Measurements from ENCODE around the gene WHAMM. TPM values are rescaled to one million over a fixed set of nuclear protein-coding genes. Genes with fewer than 3 reads are reported as not detected.
"Not testable (repeated sequence)": the region's sequence is repeated elsewhere in the genome, so short reads cannot be mapped to it uniquely, and the experiment has no call there.

WHAMM gene, protein sequence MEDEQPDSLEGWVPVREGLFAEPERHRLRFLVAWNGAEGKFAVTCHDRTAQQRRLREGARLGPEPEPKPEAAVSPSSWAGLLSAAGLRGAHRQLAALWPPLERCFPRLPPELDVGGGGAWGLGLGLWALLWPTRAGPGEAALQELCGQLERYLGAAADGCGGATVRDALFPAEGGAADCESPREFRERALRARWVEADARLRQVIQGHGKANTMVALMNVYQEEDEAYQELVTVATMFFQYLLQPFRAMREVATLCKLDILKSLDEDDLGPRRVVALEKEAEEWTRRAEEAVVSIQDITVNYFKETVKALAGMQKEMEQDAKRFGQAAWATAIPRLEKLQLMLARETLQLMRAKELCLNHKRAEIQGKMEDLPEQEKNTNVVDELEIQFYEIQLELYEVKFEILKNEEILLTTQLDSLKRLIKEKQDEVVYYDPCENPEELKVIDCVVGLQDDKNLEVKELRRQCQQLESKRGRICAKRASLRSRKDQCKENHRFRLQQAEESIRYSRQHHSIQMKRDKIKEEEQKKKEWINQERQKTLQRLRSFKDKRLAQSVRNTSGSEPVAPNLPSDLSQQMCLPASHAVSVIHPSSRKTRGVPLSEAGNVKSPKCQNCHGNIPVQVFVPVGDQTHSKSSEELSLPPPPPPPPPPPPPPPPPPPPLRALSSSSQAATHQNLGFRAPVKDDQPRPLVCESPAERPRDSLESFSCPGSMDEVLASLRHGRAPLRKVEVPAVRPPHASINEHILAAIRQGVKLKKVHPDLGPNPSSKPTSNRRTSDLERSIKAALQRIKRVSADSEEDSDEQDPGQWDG
- polyA plus RNA-seq (2013, experiment 1 of 2; ENCODE audit: insufficient read length): 4.2 TPM
- 6.7 TPM for polyA plus RNA-seq (2013, experiment 2 of 2; ENCODE audit: insufficient read length)

DNA sequence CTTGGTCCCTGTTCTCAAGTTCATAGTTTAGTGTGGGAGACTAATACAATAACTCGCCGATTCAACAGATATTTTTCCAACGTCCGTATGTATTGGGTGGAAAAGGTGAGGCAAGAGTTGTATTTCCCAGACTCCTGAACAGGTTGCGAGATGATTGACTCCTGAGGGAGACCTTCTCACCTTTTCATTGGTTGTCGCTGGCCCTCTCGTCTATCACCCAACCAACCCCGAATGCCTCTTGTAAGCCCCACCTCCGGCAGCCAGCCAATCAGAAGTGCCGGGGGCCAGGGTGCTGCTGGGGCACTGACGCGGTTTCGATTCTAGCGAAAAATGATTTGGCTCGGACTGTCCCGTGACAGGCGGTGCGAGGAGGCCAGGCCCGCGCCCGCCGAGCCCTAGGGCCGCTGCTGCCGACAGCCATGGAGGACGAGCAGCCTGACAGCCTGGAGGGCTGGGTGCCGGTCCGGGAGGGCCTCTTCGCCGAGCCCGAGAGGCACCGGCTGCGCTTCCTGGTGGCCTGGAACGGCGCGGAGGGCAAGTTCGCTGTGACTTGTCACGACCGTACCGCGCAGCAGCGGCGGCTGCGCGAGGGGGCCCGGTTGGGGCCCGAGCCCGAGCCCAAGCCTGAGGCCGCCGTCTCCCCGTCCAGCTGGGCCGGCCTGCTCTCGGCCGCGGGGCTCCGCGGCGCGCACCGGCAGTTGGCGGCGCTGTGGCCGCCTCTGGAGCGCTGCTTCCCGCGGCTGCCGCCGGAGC is at the start of gene WHAMM:
Gene WHAMM (plus strand): TSS at position 321 of the 753 bp plus-strand sequence. CDS start 99 bp downstream, at position 420.
- peak; percentile 99 for DNase-seq

DNA sequence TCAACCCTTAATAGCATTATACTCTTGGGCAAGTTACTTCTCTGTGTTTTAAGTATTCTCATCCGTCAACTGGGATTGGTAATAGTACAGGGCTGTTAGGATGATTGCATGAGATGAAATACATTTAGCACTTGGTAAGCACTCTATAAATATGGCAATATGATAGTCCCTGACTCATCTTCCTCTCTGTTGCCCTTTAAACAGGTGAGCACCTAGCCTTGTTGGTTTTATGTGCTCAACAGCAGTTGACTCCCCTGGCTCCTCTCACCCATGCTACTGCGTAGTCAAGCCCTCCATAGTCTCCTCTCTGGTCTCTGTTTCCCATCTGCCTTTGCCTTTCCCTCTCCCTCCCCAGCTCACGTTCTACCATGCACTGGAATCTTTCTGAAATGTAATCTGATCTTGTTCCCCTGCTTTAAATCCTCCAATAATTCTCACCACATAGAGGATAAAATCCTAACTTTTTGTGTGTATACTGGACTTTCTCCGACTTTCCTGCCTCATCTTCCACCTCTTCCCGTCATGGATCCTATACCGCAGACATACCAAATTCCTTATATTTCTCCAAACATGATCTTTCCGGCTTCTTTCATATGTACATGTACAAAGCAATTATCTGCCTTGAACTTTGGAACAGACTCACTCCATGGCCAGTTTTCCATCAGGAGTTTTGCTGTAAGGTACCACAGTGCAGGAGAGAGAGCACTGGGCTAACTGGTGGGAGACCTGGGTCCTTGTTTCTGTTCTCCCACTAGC is 45.9 kb upstream of the WHAMM start:
- DNase-seq: no peak

DNA sequence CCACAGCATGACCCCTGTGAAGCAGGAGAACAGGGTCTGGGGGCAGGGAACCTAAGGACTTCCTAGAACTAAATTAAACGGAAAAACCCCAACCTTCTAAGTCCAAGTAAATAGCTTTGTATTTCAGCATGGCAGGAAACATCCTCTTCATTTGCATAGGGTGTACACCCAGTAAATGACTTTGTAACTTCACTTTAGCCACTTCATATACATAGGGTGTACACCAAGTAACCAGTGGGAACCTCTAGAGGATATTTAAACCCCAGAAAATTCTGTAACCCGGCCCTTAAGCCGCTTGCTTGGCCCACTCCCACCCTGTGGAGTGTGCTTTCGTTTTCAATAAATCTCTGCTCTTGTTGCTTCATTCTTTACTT is 45.3 kb upstream of the WHAMM start:
- DNase-seq: no peak

DNA sequence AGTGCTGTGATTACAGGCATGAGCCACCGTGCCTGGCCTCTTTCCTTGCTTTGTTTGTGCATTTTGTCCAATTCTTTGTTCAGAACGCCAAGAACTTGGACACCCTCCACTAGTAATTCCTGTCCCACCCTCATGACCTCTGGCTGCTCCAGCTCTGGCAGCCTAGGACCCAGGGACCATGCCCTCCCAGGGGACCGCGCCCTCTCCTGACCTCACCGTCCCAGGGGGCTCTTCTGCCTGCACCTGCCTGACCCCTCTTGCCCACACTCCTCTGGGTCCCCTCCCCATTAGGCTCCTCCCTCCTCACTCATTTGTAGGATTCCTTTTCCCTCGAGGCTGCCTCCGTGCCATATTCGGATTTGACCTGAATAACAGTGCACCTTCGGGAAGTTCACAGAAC is 44.7 kb upstream of the WHAMM start:
- no peak for DNase-seq

DNA sequence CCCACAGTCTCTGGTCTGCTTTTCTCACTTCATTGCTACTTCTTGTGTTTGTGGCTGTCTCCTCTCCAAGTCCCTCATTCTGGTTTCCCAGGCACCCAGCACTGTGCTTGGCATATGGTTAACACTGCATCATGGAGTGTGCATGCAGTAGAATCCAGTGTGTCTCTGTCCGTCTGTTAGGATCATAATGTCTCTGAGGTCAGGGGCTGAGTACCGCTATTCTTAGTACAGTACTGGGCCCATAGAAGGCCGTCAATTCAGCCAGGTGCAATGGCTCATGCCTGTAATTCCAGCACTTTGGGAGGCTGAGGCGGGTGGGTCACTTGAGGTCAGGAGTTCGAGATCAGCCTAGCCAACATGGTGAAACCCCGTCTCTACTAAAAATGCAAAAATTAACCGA is 43.2 kb upstream of the WHAMM start:
- DNase-seq: not testable (repeated sequence)

DNA sequence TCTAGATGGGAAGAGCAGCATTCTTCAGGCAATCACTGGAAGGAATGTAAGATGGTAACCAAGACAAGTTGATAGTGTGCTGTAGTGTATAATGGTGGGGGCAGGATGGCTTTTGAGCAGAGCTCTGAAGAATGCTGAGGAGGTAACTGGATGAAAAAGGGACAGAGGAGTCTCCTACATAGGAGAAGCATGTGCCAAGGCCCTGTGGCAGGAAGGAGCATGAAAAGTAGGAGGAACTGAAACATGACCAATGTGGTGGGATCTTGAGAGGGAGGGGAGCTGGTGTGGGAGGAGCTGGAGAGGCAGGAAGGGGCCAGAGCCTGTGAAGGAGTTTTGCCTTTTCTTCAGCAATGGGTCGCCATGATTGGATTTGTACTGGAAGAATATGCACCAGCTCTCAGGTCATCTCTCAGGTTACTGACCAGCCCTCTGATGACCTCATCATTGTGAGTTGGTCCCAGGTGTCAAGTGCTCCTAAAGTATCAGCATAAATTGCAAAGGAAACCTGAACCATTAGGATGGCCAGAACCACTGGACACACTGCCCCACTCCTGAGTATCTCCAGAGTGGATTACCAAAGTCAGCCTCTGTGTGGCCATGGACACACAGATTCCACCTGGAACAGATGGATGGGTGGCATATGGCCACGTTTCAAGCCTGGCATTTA is 42.1 kb upstream of the WHAMM start:
- DNase-seq: no peak

DNA sequence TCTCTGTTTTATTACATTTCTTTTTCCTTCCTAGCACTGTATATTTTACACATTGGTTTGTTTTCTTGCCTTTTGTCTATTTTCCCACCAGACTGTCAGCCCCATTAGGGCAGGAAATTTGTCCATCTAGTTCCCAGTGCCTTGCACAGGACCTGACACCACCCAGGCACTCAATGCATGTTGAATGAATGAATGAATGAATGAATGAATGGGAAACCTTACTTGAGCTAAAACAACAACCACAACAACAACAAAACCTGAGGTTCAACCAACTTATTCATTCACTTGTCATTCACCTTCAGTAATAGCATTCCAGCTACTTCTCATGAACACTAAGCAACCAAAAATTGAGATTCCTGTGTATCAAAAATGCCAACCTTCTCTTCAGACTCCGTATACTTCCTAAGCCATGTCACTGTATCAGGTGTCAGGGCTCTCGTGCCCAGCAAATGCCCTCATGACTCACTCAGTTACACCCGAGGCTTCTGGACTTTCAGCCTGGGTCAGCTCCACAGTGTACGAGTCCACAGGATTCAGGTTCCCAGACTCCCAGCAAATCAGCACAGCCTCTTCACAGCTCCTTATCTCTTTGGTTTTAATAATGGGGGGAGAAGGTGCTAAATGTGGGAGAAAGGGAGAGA is 40.9 kb upstream of the WHAMM start:
- DNase-seq: no peak

DNA sequence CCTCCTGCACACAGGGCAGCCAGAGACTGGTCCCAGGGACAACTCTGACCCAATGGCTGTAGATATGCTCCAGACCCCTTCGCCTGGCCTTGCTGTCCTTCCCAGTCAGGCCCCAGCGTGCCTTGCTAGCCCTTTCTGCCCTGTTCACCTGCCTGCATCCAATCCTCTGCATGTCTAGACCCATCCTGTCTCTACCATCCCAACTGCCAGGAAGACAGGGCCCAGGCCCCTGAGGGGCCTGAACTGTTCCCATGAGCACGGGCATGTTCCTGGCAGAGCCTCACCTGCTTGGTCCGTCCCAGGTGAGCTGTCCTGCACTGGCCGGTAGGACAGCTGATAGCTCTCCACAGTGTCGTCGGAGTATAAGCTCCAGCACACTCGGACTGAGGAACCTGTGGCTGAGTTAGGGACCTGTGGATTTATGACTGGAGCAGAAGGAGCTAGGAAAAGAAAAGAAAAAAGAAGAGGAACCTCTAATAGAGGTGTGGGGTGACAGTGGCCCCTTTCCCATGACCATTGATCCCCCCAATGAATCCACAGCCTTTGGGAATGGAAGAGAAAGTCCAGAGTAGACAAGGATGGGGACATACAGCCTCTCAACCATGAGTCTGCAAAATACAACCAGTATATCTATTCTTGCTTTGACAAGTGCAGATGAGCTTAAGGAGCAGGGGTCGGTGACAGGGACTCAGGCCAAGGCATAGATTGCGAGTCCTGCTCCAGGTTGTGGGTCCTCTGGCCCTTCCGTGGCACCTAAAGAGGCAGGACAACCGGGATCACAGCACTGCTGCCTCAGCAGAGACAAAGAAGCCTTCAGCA is 37.4 kb upstream of the WHAMM start:
- DNase-seq: no peak

DNA sequence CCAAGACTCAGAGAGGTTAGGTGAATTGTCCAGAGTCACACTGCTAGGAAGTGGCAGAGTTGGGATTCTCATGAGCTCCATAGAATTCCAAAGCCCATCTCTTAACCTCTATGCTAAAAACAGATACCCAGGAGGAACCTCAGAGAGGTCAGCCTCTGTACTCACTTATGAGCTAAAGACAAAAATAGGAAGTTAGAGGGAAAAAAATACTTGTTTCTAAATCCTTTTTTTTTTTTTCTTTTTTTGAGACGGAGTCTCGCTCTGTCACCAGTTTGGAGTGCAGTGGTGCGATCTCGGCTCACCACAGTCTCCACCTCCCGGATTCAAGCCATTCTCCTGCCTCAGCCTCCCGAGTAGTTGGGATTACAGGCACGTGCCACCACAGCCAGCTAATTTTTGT is 34.9 kb upstream of the WHAMM start:
- no peak for DNase-seq

DNA sequence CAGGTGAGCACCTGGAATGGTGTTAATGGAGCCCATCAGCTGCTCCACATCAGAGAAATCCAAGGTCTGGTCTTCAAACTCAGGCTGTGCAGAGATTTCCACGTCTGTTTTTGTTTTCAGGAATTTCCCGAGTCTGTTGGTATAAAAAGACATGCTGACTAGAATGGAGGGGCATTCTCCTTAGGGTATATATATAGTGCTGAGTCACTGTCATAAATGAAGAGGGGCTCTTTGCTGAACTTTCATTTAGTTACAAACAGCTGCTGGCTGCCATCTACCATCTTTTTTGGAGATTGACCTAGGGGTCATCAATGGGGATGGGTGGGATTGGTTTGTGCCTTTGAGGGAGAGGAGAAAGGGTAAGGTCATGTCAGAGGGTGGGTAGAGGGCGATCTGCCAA is 30.7 kb upstream of the WHAMM start:
- DNase-seq: no peak

DNA sequence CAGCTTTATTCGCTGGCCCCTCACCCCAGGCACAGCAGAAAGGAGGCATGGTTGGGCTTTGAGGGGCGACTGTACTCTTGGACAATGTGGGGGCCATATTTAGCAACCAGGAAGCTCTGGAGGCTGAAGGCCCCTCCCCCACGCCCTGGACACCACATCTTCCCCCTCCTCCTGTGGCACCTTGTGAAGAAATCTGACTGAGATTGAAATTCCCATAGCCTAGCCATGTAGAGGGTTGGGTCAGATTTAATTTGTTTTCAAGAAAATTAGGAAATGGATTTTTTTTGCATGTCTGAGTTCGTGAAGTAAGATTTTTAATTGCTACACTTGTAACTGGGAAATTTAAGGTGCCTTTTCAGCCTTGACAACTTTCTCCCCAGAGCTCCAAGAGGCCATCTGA is 28.1 kb upstream of the WHAMM start:
- no peak for DNase-seq

DNA sequence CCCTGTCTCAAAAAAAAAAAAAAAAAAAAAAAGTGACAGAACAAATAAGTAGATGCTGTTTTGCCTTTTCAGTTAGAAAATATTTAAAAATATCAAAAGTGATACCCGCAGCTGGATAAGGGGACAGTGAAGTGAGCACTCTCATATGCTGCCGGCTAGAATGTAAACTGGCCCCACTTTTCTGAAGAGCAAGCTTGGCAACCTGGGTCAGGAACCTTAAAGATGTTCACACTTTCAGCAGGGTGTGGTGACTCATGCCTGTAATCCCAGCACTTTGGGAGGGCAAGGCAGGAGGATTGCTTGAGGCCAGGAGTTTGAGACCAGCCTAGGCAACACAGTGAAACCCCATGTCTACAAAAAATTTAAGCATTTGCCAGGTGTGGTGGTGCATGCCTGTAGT is 20.9 kb upstream of the WHAMM start:
- DNase-seq: no peak

DNA sequence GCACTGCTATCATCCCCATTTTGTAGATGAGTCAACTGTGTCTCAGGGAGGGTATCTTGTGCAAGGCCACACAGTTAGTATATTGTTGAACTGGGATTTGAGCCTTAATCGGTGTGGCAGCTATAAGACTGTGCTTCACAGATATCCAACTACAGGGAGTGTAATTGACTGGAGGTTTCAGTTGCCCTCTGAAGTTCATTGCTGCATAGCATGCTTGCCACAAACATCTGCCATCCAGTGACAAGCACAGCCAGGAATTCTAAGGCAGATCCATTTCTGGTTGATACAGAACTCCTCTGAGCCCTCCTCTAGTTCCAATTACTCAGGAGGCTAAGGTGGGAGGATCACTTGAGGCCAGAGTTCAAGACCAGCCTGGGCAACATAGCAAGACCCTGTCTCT is 19.9 kb upstream of the WHAMM start:
- DNase-seq: no peak

DNA sequence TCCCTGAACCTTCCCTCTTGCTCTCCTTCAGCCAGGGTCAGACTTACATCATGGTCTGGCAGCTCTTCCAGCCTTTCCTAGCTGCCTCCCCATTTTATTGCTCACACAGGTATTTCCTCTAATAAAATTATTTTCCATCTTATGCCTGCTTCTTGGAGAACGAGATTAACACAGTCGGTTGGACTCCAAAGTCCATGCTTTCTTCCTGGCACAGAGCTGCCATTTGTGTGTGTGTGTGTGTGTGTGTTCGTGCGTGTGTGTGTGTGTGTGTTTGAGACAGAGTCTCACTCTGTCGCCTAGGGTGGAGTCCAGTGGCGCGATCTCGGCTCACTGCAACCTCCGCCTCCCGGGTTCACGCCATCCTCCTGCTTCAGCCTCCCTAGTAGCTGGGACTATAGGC is 19.1 kb upstream of the WHAMM start:
- no peak for DNase-seq

DNA sequence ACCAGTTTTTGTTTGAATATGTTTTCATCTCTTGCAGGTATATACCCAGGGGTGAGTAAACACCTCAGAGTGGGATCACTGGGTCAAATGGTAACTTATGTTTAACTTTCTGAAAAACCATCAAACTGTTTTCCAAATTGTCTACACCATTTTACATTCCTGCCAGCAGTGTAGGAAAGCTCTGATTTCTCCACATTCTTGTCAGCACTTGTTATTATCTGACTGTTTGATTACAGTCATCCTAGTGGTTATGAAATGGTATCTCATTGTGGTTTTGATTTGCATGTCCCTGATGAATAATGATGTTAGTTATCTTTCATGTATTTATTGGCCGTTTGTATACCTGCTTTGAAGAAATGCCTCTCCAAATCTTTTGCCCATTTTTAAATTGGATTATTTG is 17.4 kb upstream of the WHAMM start:
- no peak for DNase-seq

DNA sequence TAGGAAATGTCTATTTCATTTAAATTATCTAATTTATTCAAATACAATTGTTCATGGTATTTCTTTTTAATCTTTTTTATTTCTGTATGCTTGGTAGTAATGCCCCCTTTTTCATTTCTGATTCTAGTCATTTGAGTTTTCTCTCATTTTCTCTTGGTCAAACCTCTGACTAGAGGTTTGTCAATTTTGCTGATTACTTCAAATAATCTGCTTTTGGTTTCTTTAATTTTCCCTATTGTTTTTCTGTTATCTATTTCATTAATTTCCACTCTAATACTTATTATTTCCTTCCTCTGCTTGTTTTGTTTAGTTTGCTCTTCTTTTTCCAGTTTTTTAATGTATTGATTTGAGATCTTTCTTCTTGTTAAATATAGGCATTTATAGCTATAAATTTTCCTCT is 15.7 kb upstream of the WHAMM start:
- DNase-seq: no peak

DNA sequence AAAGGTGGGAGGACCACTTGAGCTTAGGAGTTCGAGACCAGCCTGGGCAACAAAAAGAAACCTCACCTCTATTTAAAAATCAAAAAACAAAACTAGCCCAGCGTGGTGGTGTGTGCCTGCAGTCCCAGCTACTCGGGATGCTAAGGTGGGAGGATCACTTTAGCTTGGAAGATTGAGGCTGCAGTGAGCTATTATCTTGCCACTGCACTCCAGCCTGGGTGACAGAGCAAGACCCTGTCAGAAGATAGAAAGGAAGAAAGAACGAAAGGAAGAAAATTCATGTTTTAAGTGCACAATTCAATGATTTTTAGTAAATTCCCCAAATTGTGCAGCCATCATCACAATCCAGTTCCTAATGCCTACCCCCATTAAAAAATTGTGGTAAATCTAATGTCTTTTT is 11.3 kb upstream of the WHAMM start:
- DNase-seq: no peak

DNA sequence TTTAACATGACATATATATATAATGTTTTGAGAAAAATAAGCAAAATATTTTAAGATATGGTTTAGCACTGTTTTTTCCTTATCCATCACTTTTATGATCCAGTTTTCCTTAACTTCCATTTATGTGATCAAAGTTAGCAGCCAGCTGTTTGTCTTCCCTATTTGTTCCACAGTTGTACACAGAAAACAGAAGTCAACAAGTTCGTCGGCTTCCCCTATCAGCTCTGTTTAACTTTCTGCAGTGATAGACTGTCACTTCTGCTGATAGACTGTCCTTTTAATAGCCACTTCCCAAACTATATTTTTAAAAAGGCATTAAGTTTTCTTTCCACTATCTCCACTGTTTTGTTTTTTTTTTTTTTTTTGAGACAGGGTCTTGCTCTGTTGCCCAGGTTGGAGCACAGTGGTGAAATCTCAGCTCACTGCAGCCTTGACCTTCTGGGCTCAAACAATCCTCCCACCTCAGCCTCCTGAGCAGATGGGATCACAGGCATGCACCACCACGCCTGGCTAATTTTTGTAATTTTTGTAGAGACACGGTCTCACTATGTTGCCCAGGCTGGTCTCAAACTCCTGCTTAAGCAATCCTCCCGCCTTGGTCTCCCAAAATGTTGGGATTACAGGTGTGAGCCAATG is 10.8 kb upstream of the WHAMM start:
- no peak for DNase-seq

DNA sequence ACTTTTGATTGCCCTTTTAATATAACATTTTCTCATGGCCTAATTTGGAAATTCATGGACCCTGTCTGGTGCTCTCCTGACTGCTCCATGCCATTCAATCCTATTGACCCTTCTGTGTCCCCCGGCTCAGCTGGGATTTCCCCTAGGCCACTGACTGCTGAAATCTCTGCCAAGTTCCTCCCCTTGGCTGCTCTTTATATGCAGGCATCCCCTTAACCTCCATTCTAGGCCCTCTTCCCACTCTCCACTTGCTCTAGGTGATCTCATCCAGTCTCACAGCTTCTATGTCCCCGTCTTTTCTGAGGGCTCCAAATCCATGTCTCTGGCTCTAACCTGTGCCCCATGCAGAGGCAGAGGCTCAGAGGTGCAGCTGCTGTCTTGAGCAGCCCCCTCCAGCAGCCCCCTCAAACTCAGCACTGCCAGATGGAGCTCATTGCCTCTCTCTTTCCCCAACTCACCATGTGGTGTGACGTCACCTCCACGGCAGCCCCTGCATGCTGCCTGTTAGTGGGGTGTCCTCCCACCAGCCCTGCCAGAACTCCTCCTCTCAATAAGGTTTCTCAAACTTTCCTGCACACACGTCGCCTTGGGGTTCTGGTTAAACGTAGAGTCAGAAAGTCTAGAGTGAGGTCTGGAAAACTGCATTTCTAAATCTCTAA is 10.1 kb upstream of the WHAMM start:
- DNase-seq: no peak

All from fibroblast of skin of scalp (primary cell).